K562 (cell line): Measurements from ENCODE around the gene CACNB1. TPM values are rescaled to one million over a fixed set of nuclear protein-coding genes. Genes with fewer than 3 reads are reported as not detected.

Experiments
- ARHGAP35 ChIP-seq: fragments of 450-650 bp; IDR thresholded peaks from 2 replicates; pipeline ENCODE4 v1.6.1; 2018; ENCODE audit not compliant: partially characterized antibody
- BDP1 ChIP-seq: IDR thresholded peaks from 3 replicates; pipeline ENCODE4 v1.6.1; 2011; ENCODE audit not compliant: insufficient read length, insufficient read depth
- BRF1 ChIP-seq: IDR thresholded peaks from 3 replicates; pipeline ENCODE4 v1.6.1; 2011; ENCODE audit warnings: borderline replicate concordance, mild to moderate bottlenecking; ENCODE audit not compliant: insufficient read length; ENCODE audit errors: extremely low read depth
- CSDE1 ChIP-seq, 2 experiments: fragments of 450-650 bp; IDR thresholded peaks; 2 replicates each; pipeline ENCODE4 v1.6.1; 2016; ENCODE audit warnings: mild to moderate bottlenecking in 1 of 2
- E2F1 ChIP-seq: sonication (generic); formaldehyde crosslinking; IDR thresholded peaks from 2 replicates; pipeline ENCODE4 v1.8.1; 2023; ENCODE audit warnings: mild to moderate bottlenecking, missing genetic modification reagents, moderate library complexity
- KLF13 ChIP-seq: fragments of 450-650 bp; IDR thresholded peaks from 2 replicates; pipeline ENCODE4 v1.6.1; 2016; ENCODE audit warnings: missing genetic modification characterization, low read depth, mild to moderate bottlenecking, missing compliant biosample characterization, moderate library complexity, borderline replicate concordance
- LEF1 ChIP-seq: fragments of 450-650 bp; IDR thresholded peaks from 2 replicates; pipeline ENCODE4 v1.6.1; 2016; ENCODE audit warnings: mild to moderate bottlenecking
- MTA3 ChIP-seq: fragments of 450-650 bp; formaldehyde crosslinking; IDR thresholded peaks from 2 replicates; pipeline ENCODE4 v1.6.1; 2017; ENCODE audit warnings: mild to moderate bottlenecking, borderline replicate concordance
- NFATC3 ChIP-seq: fragments of 450-650 bp; IDR thresholded peaks from 2 replicates; pipeline ENCODE4 v1.6.1; 2017; ENCODE audit warnings: mild to moderate bottlenecking
- NUFIP1 ChIP-seq: fragments of 450-650 bp; IDR thresholded peaks from 2 replicates; pipeline ENCODE4 v1.6.1; 2018; ENCODE audit not compliant: partially characterized antibody
- PML ChIP-seq: IDR thresholded peaks from 2 replicates; pipeline ENCODE4 v1.6.1; 2012; ENCODE audit warnings: low read length, inconsistent platforms
- SRF ChIP-seq, 2 experiments: fragments of 250-450, 450-650 bp in 1 of 2; sonication (Bioruptor Pico) in 1 of 2; sonication (generic) in 1 of 2; formaldehyde crosslinking; IDR thresholded peaks; 2 replicates each; pipeline versions ENCODE4 v1.5.0 to v1.5.1; 2020 to 2022; ENCODE audit warnings: mild to moderate bottlenecking in 1 of 2, missing genetic modification reagents in 1 of 2
- XRCC5 ChIP-seq: fragments of 200-400 bp; formaldehyde crosslinking; IDR thresholded peaks from 2 replicates; pipeline ENCODE4 v1.6.1; 2017; ENCODE audit warnings: low read depth, mild to moderate bottlenecking, low read length
- ZBTB8A ChIP-seq: fragments of 450-650 bp; IDR thresholded peaks from 2 replicates; pipeline ENCODE4 v1.6.1; 2018; ENCODE audit warnings: mild to moderate bottlenecking, moderate library complexity; ENCODE audit not compliant: partially characterized antibody
- ZFP36 ChIP-seq: fragments of 150-350 bp; IDR thresholded peaks from 2 replicates; pipeline ENCODE4 v1.6.1; 2018; ENCODE audit warnings: low read length, low read depth; ENCODE audit not compliant: partially characterized antibody
- ZMIZ1 ChIP-seq, 2 experiments: fragments of 150-350 bp in 1 of 2; IDR thresholded peaks; 2 replicates each; pipeline ENCODE4 v1.6.1; 2012 to 2016; ENCODE audit warnings: low read depth in 2 of 2, low read length in 2 of 2, mild to moderate bottlenecking in 1 of 2, moderate library complexity in 1 of 2
- ZNF239 ChIP-seq: fragments of 250-450 bp; sonication (Bioruptor Pico); IDR thresholded peaks from 2 replicates; pipeline ENCODE4 v1.4.0; 2020; ENCODE audit warnings: mild to moderate bottlenecking
- ZNF24 ChIP-seq: fragments of 450-650 bp; IDR thresholded peaks from 2 replicates; pipeline ENCODE4 v1.6.1; 2016
- ZNF274 ChIP-seq: IDR thresholded peaks from 2 replicates; pipeline ENCODE4 v1.6.1; 2011; ENCODE audit warnings: low read depth, mild to moderate bottlenecking, low read length, moderate library complexity, borderline replicate concordance
- ZNF324 ChIP-seq: fragments of 250-450 bp; sonication (Bioruptor Pico); IDR thresholded peaks from 2 replicates; pipeline ENCODE4 v1.4.0; 2020; ENCODE audit warnings: mild to moderate bottlenecking
- ZNF592 ChIP-seq: fragments of 450-650 bp; IDR thresholded peaks from 2 replicates; pipeline ENCODE4 v1.6.1; 2017; ENCODE audit warnings: antibody characterized with exemption, mild to moderate bottlenecking
- polyA plus RNA-seq, 8 experiments: library from polyadenylated mRNA; depleted of rRNA in 4 of 8; stranded (reverse) in 5 of 8; unstranded in 3 of 8; fragments of >200 nt; fragmentation: Nextera tagmentation in 2 of 8; fragmentation: Illumina TruSeq in 1 of 8; extraction: Ambion mirVana in 2 of 8; extraction: Trizol in 1 of 8; gene quantifications; 2 replicates each; pipeline versions ENCODE4 v1.2.1 to v1.2.3, GENCODE V29; 2011 to 2014; ENCODE audit warnings: inconsistent platforms in 1 of 8, missing spikeins in 1 of 8
- total RNA-seq, 7 experiments: library from RNA; depleted of rRNA in 6 of 7; stranded (reverse); fragments of >200 nt in 6 of 7; fragmentation: Illumina TruSeq in 2 of 7; extraction: Trizol in 2 of 7; gene quantifications; 2 replicates each; pipeline versions ENCODE4 v1.2.1 to v1.2.3, GENCODE V29; 2011 to 2021; ENCODE audit warnings: low replicate concordance in 1 of 7

The CACNB1 gene
- total and polyA plus RNA-seq, 9 of the 15 experiments (the other 6 are each of a cell fraction or from before 2014, with no cell fraction given) = 0.08 to 7.4 (median 3.0) TPM

GRCh38 chr17:39153599-39154051 lies 43.8 kb downstream of the CACNB1 start (continued):
- 0 out of 4 replicates have a peak, but pooled peaks of 1 of the 2 experiments have one; percentile 48 for TF ChIP-seq ZMIZ1 (IDR thresholded peaks at IDR 0.05; ENCODE audit: low read depth in 2 of 2, low read length in 2 of 2)
- no peak for TF ChIP-seq KLF13 (tag)
- 0 out of 2 replicates have a peak, but pooled peaks have one; percentile 43 for TF ChIP-seq NFATC3
- no peak for TF ChIP-seq ZNF274
- no peak for TF ChIP-seq E2F1 (CRISPR knock-in tag)
- TF ChIP-seq BDP1 = peak; percentile 100
- peak in 1 of 2 experiments; percentile 77; a peak in 2 of 4 replicates for TF ChIP-seq CSDE1 (IDR thresholded peaks at IDR 0.05)
- no peak for TF ChIP-seq NUFIP1
- TF ChIP-seq ZNF24 = peak; percentile 61; the same call in 1 of the 2 replicates
- TF ChIP-seq LEF1 = no peak
- no peak for TF ChIP-seq ARHGAP35
- peak; percentile 88 for TF ChIP-seq ZBTB8A
- peak; percentile 31 for TF ChIP-seq ZFP36
- 0 out of 2 replicates have a peak, but pooled peaks have one; percentile 20 for TF ChIP-seq PML
- no peak for TF ChIP-seq ZNF324
- peak; percentile 80; the same call in 1 of the 2 replicates for TF ChIP-seq XRCC5
- TF ChIP-seq BRF1 = peak; percentile 94
- no peak for TF ChIP-seq ZNF239 (CRISPR knock-in tag)
- no peak for TF ChIP-seq SRF (CRISPR knock-in tag; IDR thresholded peaks at IDR 0.05)
- TF ChIP-seq MTA3 = 0 out of 2 replicates have a peak, but pooled peaks have one; percentile 38
- TF ChIP-seq ZNF592 = peak; percentile 52
